MM.1S (cell line): ENCODE measurements around the gene ZFYVE26.

Experiments
- DNase-seq: peaks from one replicate; pipeline ENCODE4 v3.0.0-alpha.2; 2015
- H2AFZ ChIP-seq: fragments of 300-600 bp; sonication (generic); 2 replicates; pipeline ENCODE4 v1.6.0; 2016; ENCODE audit warnings: antibody characterized with exemption, low read length
- H3F3A ChIP-seq: fragments of 300-600 bp; sonication (generic); 2 replicates; pipeline ENCODE4 v1.6.1; 2016; ENCODE audit warnings: mild to moderate bottlenecking, antibody characterized with exemption, low read length, moderate library complexity, mixed read lengths; ENCODE audit not compliant: insufficient read depth
- H3K27ac ChIP-seq: fragments of 300-600 bp; sonication (generic); 2 replicates; pipeline ENCODE4 v1.5.1; 2016; ENCODE audit warnings: mild to moderate bottlenecking, low read length
- H3K27me3 ChIP-seq: fragments of 300-600 bp; sonication (generic); replicated peaks from 2 replicates; pipeline ENCODE4 v1.6.0; 2016; ENCODE audit warnings: low read length; ENCODE audit not compliant: insufficient read depth
- H3K36me3 ChIP-seq: fragments of 300-600 bp; sonication (generic); replicated peaks from 2 replicates; pipeline ENCODE4 v1.6.1; 2016; ENCODE audit warnings: mild to moderate bottlenecking, low read length, mixed read lengths; ENCODE audit not compliant: insufficient read depth
- H3K4me1 ChIP-seq: fragments of 300-600 bp; sonication (generic); 2 replicates; pipeline ENCODE4 v1.6.1; 2016; ENCODE audit warnings: low read length, mixed read lengths
- H3K4me2 ChIP-seq: fragments of 300-600 bp; sonication (generic); 2 replicates; pipeline ENCODE4 v1.6.0; 2016; ENCODE audit warnings: low read depth, low read length
- H3K4me3 ChIP-seq: fragments of 300-600 bp; sonication (generic); 2 replicates; pipeline ENCODE4 v1.5.1; 2016; ENCODE audit warnings: low read length, mixed read lengths
- H3K79me2 ChIP-seq: fragments of 300-600 bp; sonication (generic); 2 replicates; pipeline ENCODE4 v1.6.1; 2016; ENCODE audit warnings: mixed run types, low read length, mixed read lengths
- H3K9ac ChIP-seq: fragments of 300-600 bp; sonication (generic); 2 replicates; pipeline ENCODE4 v1.6.1; 2016; ENCODE audit warnings: low read length, mixed read lengths
- H3K9me2 ChIP-seq: fragments of 300-600 bp; sonication (generic); replicated peaks from 2 replicates; pipeline ENCODE4 v1.6.1; 2016; ENCODE audit warnings: mild to moderate bottlenecking, low read length, mixed read lengths; ENCODE audit not compliant: insufficient read depth
- H3K9me3 ChIP-seq: fragments of 300-600 bp; sonication (generic); replicated peaks from 2 replicates; pipeline ENCODE4 v1.6.1; 2016; ENCODE audit warnings: mild to moderate bottlenecking, low read length, mixed read lengths; ENCODE audit not compliant: insufficient read depth
- H4K20me1 ChIP-seq: fragments of 300-600 bp; sonication (generic); 2 replicates; pipeline ENCODE4 v1.6.1; 2016; ENCODE audit warnings: mild to moderate bottlenecking, low read length, moderate library complexity, mixed read lengths; ENCODE audit not compliant: insufficient read depth
- CTCF ChIP-seq: fragments of 300-600 bp; sonication (generic); IDR thresholded peaks from 2 replicates; pipeline ENCODE4 v1.5.1; 2016; ENCODE audit warnings: antibody characterized with exemption, low read length, mixed read lengths
- EZH2 ChIP-seq: fragments of 300-600 bp; sonication (generic); optimal IDR thresholded peaks from 2 replicates; pipeline ENCODE3; 2017; ENCODE audit warnings: low read depth, mild to moderate bottlenecking, antibody characterized with exemption, low read length, mixed read lengths
- EZH2phosphoT487 ChIP-seq: fragments of 300-600 bp; sonication (generic); IDR thresholded peaks from 2 replicates; pipeline ENCODE4 v1.6.1; 2018; ENCODE audit warnings: antibody characterized with exemption, low read length

Gene ZFYVE26

GRCh38 chr14:67762051-67762450, 54.3 kb downstream of the ZFYVE26 start:
- no peak for TF ChIP-seq CTCF
- TF ChIP-seq EZH2: no peak
- no peak for TF ChIP-seq EZH2phosphoT487
- no peak for DNase-seq
- H3K79me2 ChIP-seq: no peaks in the 10 kb centered on the region
- H2AFZ ChIP-seq: no peak overlapping the region
- H3K9me3 ChIP-seq: no peaks in the 10 kb centered on the region
- H4K20me1 ChIP-seq: no peaks in the 10 kb centered on the region
- H3K4me2 ChIP-seq: no peak overlapping the region
- H3K36me3 ChIP-seq: no peaks in the 10 kb centered on the region
- no peak overlapping the region for H3K4me3 ChIP-seq
- H3K9ac ChIP-seq: no peak overlapping the region
- H3K27me3 ChIP-seq: no peaks in the 10 kb centered on the region
- no peaks in the 10 kb centered on the region for H3K9me2 ChIP-seq
- no peaks in the 10 kb centered on the region for H3K4me1 ChIP-seq
- no peak overlapping the region for H3K27ac ChIP-seq
- no peaks in the 10 kb centered on the region for H3F3A ChIP-seq

GRCh38 chr14:67759916-67760315, 56.5 kb downstream of the ZFYVE26 start:
- TF ChIP-seq CTCF: no peak
- TF ChIP-seq EZH2: no peak
- TF ChIP-seq EZH2phosphoT487: no peak
- Histone ChIP-seq H3K9me2 (no peaks in the 10 kb centered on the region), H3K4me1 (no peaks in the 10 kb centered on the region), H2AFZ (no peak overlapping the region), H3K9ac (no peak overlapping the region), H4K20me1 (no peaks in the 10 kb centered on the region), H3K79me2 (no peaks in the 10 kb centered on the region), H3K27me3 (no peaks in the 10 kb centered on the region), H3K9me3 (no peaks in the 10 kb centered on the region), H3K4me2 (no peak overlapping the region), H3K4me3 (no peak overlapping the region), H3K36me3 (no peaks in the 10 kb centered on the region), H3K27ac (no peak overlapping the region), H3F3A (no peaks in the 10 kb centered on the region)
- no peak for DNase-seq

- DNase-seq: no peak
- H3K27ac ChIP-seq: no peak overlapping the region
- H3K27me3 ChIP-seq: no peaks in the 10 kb centered on the region
- H3F3A ChIP-seq: no peaks in the 10 kb centered on the region
- H4K20me1 ChIP-seq: no peaks in the 10 kb centered on the region
- H2AFZ ChIP-seq: no peak overlapping the region
- TF ChIP-seq EZH2phosphoT487 (no peak), EZH2 (no peak), CTCF (no peak)
- no peaks in the 10 kb centered on the region for H3K36me3 ChIP-seq
- no peak overlapping the region for H3K9ac ChIP-seq
- H3K9me2 ChIP-seq: no peaks in the 10 kb centered on the region
- no peaks in the 10 kb centered on the region for H3K4me1 ChIP-seq
- no peak overlapping the region for H3K4me2 ChIP-seq
- H3K79me2 ChIP-seq: no peaks in the 10 kb centered on the region
- no peak overlapping the region for H3K4me3 ChIP-seq
- H3K9me3 ChIP-seq: no peaks in the 10 kb centered on the region
Observed at GRCh38 chr14:67757175-67757574, 59.2 kb downstream of the ZFYVE26 start.
